ENCODE results near the gene RPL19. TPM values are rescaled to one million over a fixed set of nuclear protein-coding genes. Genes with fewer than 3 reads are reported as not detected.

Gene RPL19
- total and polyA plus RNA-seq, 4 donors, result 475 to 999 (median 749) TPM

DNA sequence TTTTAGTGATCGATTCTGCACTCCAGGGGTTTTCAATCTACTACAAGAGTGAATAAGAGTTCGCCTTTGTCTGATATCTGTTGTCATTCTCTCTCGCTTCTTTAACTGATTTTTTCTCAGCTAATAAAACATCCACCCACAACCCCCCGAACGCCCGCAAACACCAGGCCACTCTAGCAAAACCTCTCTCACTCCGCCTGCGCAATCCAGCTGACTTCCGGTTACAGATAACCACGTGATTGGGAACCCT lies 338 bp upstream of the RPL19 start:
- TF ChIP-seq RXRA (IDR thresholded peaks at IDR 0.05) (peak in 1 of 2 donors; percentile 6), GABPA (IDR thresholded peaks at IDR 0.05 in 1 of 2, conservative IDR thresholded peaks at IDR 0.05 in 1 of 2) (peak; percentile 67 to 93), NR2F2 (IDR thresholded peaks at IDR 0.05) (no peak), FOXA2 (IDR thresholded peaks at IDR 0.05) (no peak), HNF4A (conservative IDR thresholded peaks at IDR 0.05) (no peak), TAF1 (conservative IDR thresholded peaks at IDR 0.05) (no peak), SP1 (IDR thresholded peaks at IDR 0.05) (no peak), CTCF (IDR thresholded peaks at IDR 0.05; ENCODE audit: low read depth, low read length, missing input control) (no peak), YY1 (IDR thresholded peaks at IDR 0.05) (no peak), RAD21 (IDR thresholded peaks at IDR 0.05) (no peak), EGR1 (IDR thresholded peaks at IDR 0.05; ENCODE audit: low read depth in 2 of 2) (peak in 1 of 2 donors; percentile 21), JUND (IDR thresholded peaks at IDR 0.05) (no peak), HNF4G (IDR thresholded peaks at IDR 0.05) (no peak), FOXA1 (IDR thresholded peaks at IDR 0.05) (no peak)
- TF ChIP-seq, protein P1, sequence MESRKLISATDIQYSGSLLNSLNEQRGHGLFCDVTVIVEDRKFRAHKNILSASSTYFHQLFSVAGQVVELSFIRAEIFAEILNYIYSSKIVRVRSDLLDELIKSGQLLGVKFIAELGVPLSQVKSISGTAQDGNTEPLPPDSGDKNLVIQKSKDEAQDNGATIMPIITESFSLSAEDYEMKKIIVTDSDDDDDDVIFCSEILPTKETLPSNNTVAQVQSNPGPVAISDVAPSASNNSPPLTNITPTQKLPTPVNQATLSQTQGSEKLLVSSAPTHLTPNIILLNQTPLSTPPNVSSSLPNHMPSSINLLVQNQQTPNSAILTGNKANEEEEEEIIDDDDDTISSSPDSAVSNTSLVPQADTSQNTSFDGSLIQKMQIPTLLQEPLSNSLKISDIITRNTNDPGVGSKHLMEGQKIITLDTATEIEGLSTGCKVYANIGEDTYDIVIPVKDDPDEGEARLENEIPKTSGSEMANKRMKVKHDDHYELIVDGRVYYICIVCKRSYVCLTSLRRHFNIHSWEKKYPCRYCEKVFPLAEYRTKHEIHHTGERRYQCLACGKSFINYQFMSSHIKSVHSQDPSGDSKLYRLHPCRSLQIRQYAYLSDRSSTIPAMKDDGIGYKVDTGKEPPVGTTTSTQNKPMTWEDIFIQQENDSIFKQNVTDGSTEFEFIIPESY (IDR thresholded peaks at IDR 0.05), result no peak
- TF ChIP-seq, protein P2, sequence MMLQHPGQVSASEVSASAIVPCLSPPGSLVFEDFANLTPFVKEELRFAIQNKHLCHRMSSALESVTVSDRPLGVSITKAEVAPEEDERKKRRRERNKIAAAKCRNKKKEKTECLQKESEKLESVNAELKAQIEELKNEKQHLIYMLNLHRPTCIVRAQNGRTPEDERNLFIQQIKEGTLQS (IDR thresholded peaks at IDR 0.05), result no peak
- TF ChIP-seq, protein P3, sequence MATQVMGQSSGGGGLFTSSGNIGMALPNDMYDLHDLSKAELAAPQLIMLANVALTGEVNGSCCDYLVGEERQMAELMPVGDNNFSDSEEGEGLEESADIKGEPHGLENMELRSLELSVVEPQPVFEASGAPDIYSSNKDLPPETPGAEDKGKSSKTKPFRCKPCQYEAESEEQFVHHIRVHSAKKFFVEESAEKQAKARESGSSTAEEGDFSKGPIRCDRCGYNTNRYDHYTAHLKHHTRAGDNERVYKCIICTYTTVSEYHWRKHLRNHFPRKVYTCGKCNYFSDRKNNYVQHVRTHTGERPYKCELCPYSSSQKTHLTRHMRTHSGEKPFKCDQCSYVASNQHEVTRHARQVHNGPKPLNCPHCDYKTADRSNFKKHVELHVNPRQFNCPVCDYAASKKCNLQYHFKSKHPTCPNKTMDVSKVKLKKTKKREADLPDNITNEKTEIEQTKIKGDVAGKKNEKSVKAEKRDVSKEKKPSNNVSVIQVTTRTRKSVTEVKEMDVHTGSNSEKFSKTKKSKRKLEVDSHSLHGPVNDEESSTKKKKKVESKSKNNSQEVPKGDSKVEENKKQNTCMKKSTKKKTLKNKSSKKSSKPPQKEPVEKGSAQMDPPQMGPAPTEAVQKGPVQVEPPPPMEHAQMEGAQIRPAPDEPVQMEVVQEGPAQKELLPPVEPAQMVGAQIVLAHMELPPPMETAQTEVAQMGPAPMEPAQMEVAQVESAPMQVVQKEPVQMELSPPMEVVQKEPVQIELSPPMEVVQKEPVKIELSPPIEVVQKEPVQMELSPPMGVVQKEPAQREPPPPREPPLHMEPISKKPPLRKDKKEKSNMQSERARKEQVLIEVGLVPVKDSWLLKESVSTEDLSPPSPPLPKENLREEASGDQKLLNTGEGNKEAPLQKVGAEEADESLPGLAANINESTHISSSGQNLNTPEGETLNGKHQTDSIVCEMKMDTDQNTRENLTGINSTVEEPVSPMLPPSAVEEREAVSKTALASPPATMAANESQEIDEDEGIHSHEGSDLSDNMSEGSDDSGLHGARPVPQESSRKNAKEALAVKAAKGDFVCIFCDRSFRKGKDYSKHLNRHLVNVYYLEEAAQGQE (IDR thresholded peaks at IDR 0.05), result no peak
- TF ChIP-seq, protein P4, sequence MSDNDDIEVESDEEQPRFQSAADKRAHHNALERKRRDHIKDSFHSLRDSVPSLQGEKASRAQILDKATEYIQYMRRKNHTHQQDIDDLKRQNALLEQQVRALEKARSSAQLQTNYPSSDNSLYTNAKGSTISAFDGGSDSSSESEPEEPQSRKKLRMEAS (IDR thresholded peaks at IDR 0.05), result no peak
- Histone ChIP-seq H3K9ac (ENCODE audit: low read depth in 1 of 2, low read length in 2 of 2) (peak overlapping the region; percentile 96 to 99), H3K27me3 (ENCODE audit: control insufficient read depth in 4 of 4, insufficient read depth in 4 of 4, low read length in 3 of 4) (no peaks in the 10 kb centered on the region), H3K9me3 (ENCODE audit: control insufficient read depth in 4 of 4, low read length in 3 of 4) (no peaks in the 10 kb centered on the region), H3K4me3 (ENCODE audit: low read depth in 1 of 3, low read length in 3 of 3) (peak overlapping the region; percentile 85 to 89 (median 87)), H3K27ac (ENCODE audit: low read depth in 1 of 2, low read length in 2 of 2) (peak overlapping the region; percentile 94 to 99), H3K36me3 (ENCODE audit: control insufficient read depth in 4 of 4, insufficient read depth in 3 of 4, low read depth in 1 of 4, low read length in 3 of 4) (peaks cover 15 to 32% (median 27%) of the 10 kb centered on the region in 4 donors), H3K4me1 (ENCODE audit: control insufficient read depth in 4 of 4, insufficient read depth in 4 of 4, low read length in 3 of 4) (peaks cover 7 to 22% (median 15%) of the 10 kb centered on the region in 4 donors)
- 1% methylated on average over 10 of the region's 10 CpGs for WGBS
- DNase-seq (ENCODE audit: low spot score), result peak; percentile 78

Data from liver (tissue), 9 donors.